ENCODE results near the gene N4BP2. TPM values are rescaled to one million over a fixed set of nuclear protein-coding genes. Genes with fewer than 3 reads are reported as not detected.

N4BP2 gene
- total RNA-seq, 1 experiment from 2014 or later, result 5.1 TPM

Other genes starting within 250 kb of the N4BP2 start
- 37.0 and 48.0 TPM in 2 replicates for gene PDS5A, start 78.9 kb upstream of the N4BP2 start, total RNA-seq (2014; rRNA removed; shearing (Covaris generic))
- 0.49 TPM in 1 of 2 replicates, not detected in the other for gene RHOH, start 140.2 kb downstream of the N4BP2 start, total RNA-seq (2014; rRNA removed; shearing (Covaris generic))

Measured in H4 (cell line).